Measurements from ENCODE around the gene NIPBL.

GRCh38 chr5:36958612-36959011 lies 82.0 kb downstream of the NIPBL start:
- no peak for TF ChIP-seq POLR2A (IDR thresholded peaks at IDR 0.05; ENCODE audit: insufficient read depth in 1 of 2, low read depth in 2 of 2, low read length in 2 of 2)
- TF ChIP-seq U2AF1 (optimal IDR thresholded peaks at IDR 0.05; ENCODE audit: low read depth, low read length) = no peak
- no peak for TF ChIP-seq ZNF841 (CRISPR knock-in tag; IDR thresholded peaks at IDR 0.05; ENCODE audit: borderline replicate concordance)
- TF ChIP-seq POLR2G (IDR thresholded peaks at IDR 0.05; ENCODE audit: low read depth, low read length) = no peak
- no peak for TF ChIP-seq TAF1 (CRISPR knock-in tag; IDR thresholded peaks at IDR 0.05)
- TF ChIP-seq SMARCE1 (IDR thresholded peaks at IDR 0.05; ENCODE audit: borderline replicate concordance) = no peak
- no peak for TF ChIP-seq ETS1 (CRISPR knock-in tag; IDR thresholded peaks at IDR 0.05)
- TF ChIP-seq NKX3-1 (CRISPR knock-in tag; IDR thresholded peaks at IDR 0.05) = no peak
- TF ChIP-seq RAD51 (IDR thresholded peaks at IDR 0.05; ENCODE audit: borderline replicate concordance) = no peak
- no peak for TF ChIP-seq GATAD1 (CRISPR knock-in tag; IDR thresholded peaks at IDR 0.05)
- TF ChIP-seq SNAPC5 (CRISPR knock-in tag; IDR thresholded peaks at IDR 0.05; ENCODE audit: borderline replicate concordance) = no peak
- no peak for TF ChIP-seq CTCF (CRISPR knock-in tag; IDR thresholded peaks at IDR 0.05)
- no peak for TF ChIP-seq ZSCAN25 (CRISPR knock-in tag; IDR thresholded peaks at IDR 0.05)
- no peak for TF ChIP-seq STAG1 (CRISPR knock-in tag; IDR thresholded peaks at IDR 0.05)

Measured in HepG2 (cell line).